Measurements from ENCODE around the gene CENPP.

GRCh38 chr9:92545002-92545510, 219.3 kb downstream of the CENPP start:
- TF ChIP-seq CTCF (IDR thresholded peaks at IDR 0.05; ENCODE audit: low read length) (no peak), EZH2 (optimal IDR thresholded peaks at IDR 0.05; ENCODE audit: low read depth, low read length) (no peak)

All from MM.1S (cell line).